ENCODE data around the gene MNT.

The MNT gene

GRCh38 chr17:2380950-2381649 is 19.8 kb downstream of the MNT start:
- no peaks in the 10 kb centered on the region for H3K27me3 ChIP-seq (ENCODE audit: insufficient read depth, poor library complexity, severe bottlenecking)
- H3K27ac ChIP-seq (replicated peaks): no peak overlapping the region
- DNase-seq (ENCODE audit: low read depth in 1 of 2, low spot score in 1 of 2): no peak
- TF ChIP-seq POLR2AphosphoS5 (IDR thresholded peaks at IDR 0.05; ENCODE audit: low read depth): no peak
- TF ChIP-seq CTCF (IDR thresholded peaks at IDR 0.05; ENCODE audit: insufficient read depth, low read length): no peak
- no peak for TF ChIP-seq GABPA (IDR thresholded peaks at IDR 0.05; ENCODE audit: low read depth)
- no peak for TF ChIP-seq SPI1 (IDR thresholded peaks at IDR 0.05; ENCODE audit: borderline replicate concordance, low read depth)
- TF ChIP-seq REST (IDR thresholded peaks at IDR 0.05; ENCODE audit: insufficient replicate concordance, low read depth): no peak
- H3K4me3 ChIP-seq (replicated peaks; ENCODE audit: insufficient read depth, low read length): no peak overlapping the region

DNA sequence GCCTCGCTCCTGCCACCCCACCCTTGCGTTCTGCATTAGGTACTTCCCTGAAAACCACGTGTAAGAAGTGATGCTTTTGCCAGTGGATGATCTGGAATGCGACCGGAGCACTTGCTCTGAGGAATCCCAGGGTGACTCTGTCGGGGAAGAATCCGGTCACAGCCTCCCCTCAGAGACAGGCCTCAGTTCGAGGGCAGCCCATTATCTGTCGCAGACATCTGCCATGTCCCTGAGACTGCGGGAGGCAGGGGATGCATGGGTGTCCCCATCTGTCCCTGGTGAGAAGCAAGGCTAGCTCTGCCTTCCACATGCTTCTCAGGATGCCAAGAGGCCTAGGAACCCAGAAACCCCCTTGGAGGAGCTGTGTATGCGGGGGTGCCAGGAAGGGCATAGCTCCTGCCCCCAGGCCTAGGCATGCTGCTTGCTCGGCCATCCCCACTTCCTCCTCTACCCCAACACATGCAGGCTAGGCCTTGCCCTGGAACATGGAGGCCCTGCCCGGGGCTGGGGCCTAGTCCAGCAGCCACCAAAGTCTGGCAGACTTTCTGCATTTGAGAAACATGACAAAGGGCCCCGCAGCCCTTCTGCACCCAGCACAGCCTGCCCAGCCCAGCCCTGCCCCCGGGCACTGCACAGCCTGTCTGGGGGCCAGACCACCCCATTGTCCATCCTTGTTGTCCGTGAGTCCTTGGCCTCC is 20.5 kb downstream of the MNT start:
- no peak for DNase-seq (ENCODE audit: low read depth in 1 of 2, low spot score in 1 of 2)
- no peak for TF ChIP-seq GABPA (IDR thresholded peaks at IDR 0.05; ENCODE audit: low read depth)
- no peak for TF ChIP-seq CTCF (IDR thresholded peaks at IDR 0.05; ENCODE audit: insufficient read depth, low read length)
- TF ChIP-seq SPI1 (IDR thresholded peaks at IDR 0.05; ENCODE audit: borderline replicate concordance, low read depth): no peak
- no peak for TF ChIP-seq REST (IDR thresholded peaks at IDR 0.05; ENCODE audit: insufficient replicate concordance, low read depth)
- TF ChIP-seq POLR2AphosphoS5 (IDR thresholded peaks at IDR 0.05; ENCODE audit: low read depth): no peak
- H3K27me3 ChIP-seq (ENCODE audit: insufficient read depth, poor library complexity, severe bottlenecking): no peaks in the 10 kb centered on the region
- no peak overlapping the region for H3K27ac ChIP-seq (replicated peaks)
- H3K4me3 ChIP-seq (replicated peaks; ENCODE audit: insufficient read depth, low read length): no peak overlapping the region

DNA sequence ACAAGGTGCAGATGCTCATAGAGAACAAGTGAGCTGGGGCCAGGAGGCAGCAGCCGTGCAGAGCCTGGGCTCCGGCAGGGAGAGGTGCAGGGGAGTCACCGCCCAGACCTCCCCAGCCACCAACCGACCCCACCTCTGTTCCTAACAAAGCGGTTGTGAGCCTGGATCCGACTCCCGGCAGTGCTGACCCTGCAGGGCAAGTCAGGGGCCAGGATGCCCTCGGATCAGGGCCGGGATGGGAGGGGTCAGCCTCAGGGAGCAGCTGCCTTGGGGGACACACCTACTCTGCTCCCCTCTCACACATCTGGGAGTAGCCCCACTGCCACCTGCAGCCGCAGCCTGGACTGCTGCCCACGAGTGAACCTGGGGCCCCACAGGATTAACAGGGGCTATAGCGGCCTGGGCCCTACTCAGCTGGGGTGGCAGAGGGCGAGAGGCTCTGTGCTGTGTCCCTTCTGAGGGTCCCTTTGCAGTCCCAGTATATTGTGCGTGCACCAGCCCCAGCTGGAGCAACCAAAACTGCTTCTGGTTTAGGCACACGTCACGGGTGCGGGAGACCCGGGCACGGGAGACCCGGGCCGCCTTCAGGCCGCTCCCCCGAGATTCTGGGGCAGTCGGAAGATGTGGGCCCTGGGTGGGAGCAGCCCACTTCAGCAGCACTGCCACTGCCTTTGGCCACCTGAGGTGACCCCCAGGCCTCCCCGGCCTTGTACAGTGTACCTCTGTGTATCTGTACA is 21.2 kb downstream of the MNT start:
- no peak for TF ChIP-seq CTCF (IDR thresholded peaks at IDR 0.05; ENCODE audit: insufficient read depth, low read length)
- no peak for TF ChIP-seq SPI1 (IDR thresholded peaks at IDR 0.05; ENCODE audit: borderline replicate concordance, low read depth)
- TF ChIP-seq GABPA (IDR thresholded peaks at IDR 0.05; ENCODE audit: low read depth): no peak
- TF ChIP-seq REST (IDR thresholded peaks at IDR 0.05; ENCODE audit: insufficient replicate concordance, low read depth): no peak
- TF ChIP-seq POLR2AphosphoS5 (IDR thresholded peaks at IDR 0.05; ENCODE audit: low read depth): no peak
- DNase-seq (ENCODE audit: low read depth in 1 of 2, low spot score in 1 of 2): no peak
- Histone ChIP-seq H3K27ac (replicated peaks) (no peak overlapping the region), H3K4me3 (replicated peaks; ENCODE audit: insufficient read depth, low read length) (no peak overlapping the region), H3K27me3 (ENCODE audit: insufficient read depth, poor library complexity, severe bottlenecking) (no peaks in the 10 kb centered on the region)
